H9 (cell line): ENCODE data around the gene RANBP3. TPM values are rescaled to one million over a fixed set of nuclear protein-coding genes. Genes with fewer than 3 reads are reported as not detected.

ENCODE experiments used
- DNase-seq: peaks from one replicate; pipeline ENCODE4 v3.0.0-alpha.2; 2017
- H2AFZ ChIP-seq: one replicate; pipeline ENCODE4 v1.6.1; 2013; ENCODE audit warnings: mild to moderate bottlenecking, low read length, control low read depth, moderate library complexity
- H2AK5ac ChIP-seq: 2 replicates; pipeline ENCODE4 v1.6.1; 2013; ENCODE audit warnings: low read length, control low read depth, mixed read lengths; ENCODE audit not compliant: insufficient read length
- H2BK120ac ChIP-seq: one replicate; pipeline ENCODE4 v1.6.1; 2013; ENCODE audit warnings: low read depth, mild to moderate bottlenecking, low read length, control low read depth, inconsistent platforms; ENCODE audit not compliant: poor library complexity, severe bottlenecking
- H2BK12ac ChIP-seq: 2 replicates; pipeline ENCODE4 v1.6.1; 2013; ENCODE audit warnings: low read length, control low read depth, mixed read lengths, low read depth; ENCODE audit not compliant: insufficient read length
- H2BK15ac ChIP-seq: 2 replicates; pipeline ENCODE4 v1.6.1; 2013; ENCODE audit warnings: low read depth, low read length, control low read depth
- H2BK20ac ChIP-seq: one replicate; pipeline ENCODE4 v1.6.1; 2013; ENCODE audit warnings: low read depth, mild to moderate bottlenecking, low read length, control low read depth, inconsistent platforms; ENCODE audit not compliant: poor library complexity, severe bottlenecking
- H2BK5ac ChIP-seq: 2 replicates; pipeline ENCODE4 v1.6.1; 2013; ENCODE audit warnings: low read length, control low read depth, mixed read lengths; ENCODE audit not compliant: insufficient read length
- H3K14ac ChIP-seq: 2 replicates; pipeline ENCODE4 v1.6.1; 2013; ENCODE audit warnings: low read length, control low read depth; ENCODE audit not compliant: insufficient read depth
- H3K18ac ChIP-seq: 2 replicates; pipeline ENCODE4 v1.6.1; 2013; ENCODE audit warnings: low read depth, mild to moderate bottlenecking, mixed read lengths, low read length, control low read depth; ENCODE audit not compliant: insufficient read length
- H3K23ac ChIP-seq: 2 replicates; pipeline ENCODE4 v1.6.1; 2013; ENCODE audit warnings: low read length, control low read depth, mixed read lengths, low read depth; ENCODE audit not compliant: insufficient read length
- H3K23me2 ChIP-seq: 2 replicates; pipeline ENCODE4 v1.6.1; 2013; ENCODE audit warnings: low read depth, mild to moderate bottlenecking, mixed read lengths, low read length, control low read depth; ENCODE audit not compliant: insufficient read length, poor library complexity, severe bottlenecking
- H3K27ac ChIP-seq: 2 replicates; pipeline ENCODE4 v1.5.1; 2013; ENCODE audit warnings: low read length, control low read depth, mixed read lengths, low read depth; ENCODE audit not compliant: insufficient read length
- H3K27me3 ChIP-seq: 2 replicates; pipeline ENCODE4 v1.6.1; 2013; ENCODE audit warnings: low read length, control low read depth, inconsistent platforms; ENCODE audit not compliant: insufficient read depth
- H3K4ac ChIP-seq: 2 replicates; pipeline ENCODE4 v1.6.1; 2013; ENCODE audit warnings: low read depth, mild to moderate bottlenecking, control low read depth, inconsistent platforms, low read length, moderate library complexity
- H3K4me1 ChIP-seq: 2 replicates; pipeline ENCODE4 v1.6.1; 2013; ENCODE audit warnings: low read length, control low read depth, inconsistent platforms; ENCODE audit not compliant: insufficient read depth
- H3K4me2 ChIP-seq: 2 replicates; pipeline ENCODE4 v1.6.1; 2013; ENCODE audit warnings: low read length, control low read depth, mixed read lengths; ENCODE audit not compliant: insufficient read length, insufficient read depth
- H3K56ac ChIP-seq: 2 replicates; pipeline ENCODE4 v1.6.1; 2013; ENCODE audit warnings: low read depth, mild to moderate bottlenecking, mixed read lengths, low read length, control low read depth; ENCODE audit not compliant: insufficient read length
- H3K79me1 ChIP-seq: 2 replicates; pipeline ENCODE4 v1.6.1; 2013; ENCODE audit warnings: low read depth, mild to moderate bottlenecking, moderate library complexity, low read length, control low read depth, inconsistent platforms; ENCODE audit not compliant: insufficient read depth, poor library complexity, severe bottlenecking
- H3K79me2 ChIP-seq: 2 replicates; pipeline ENCODE4 v1.6.1; 2013; ENCODE audit warnings: low read length, control low read depth, inconsistent platforms; ENCODE audit not compliant: insufficient read depth
- H3K9ac ChIP-seq: 2 replicates; pipeline ENCODE4 v1.6.1; 2013; ENCODE audit warnings: low read length, control low read depth, mixed read lengths; ENCODE audit not compliant: insufficient read length; ENCODE audit errors: extremely low read depth
- H3K9me3 ChIP-seq: one replicate; pipeline ENCODE4 v1.6.1; 2013; ENCODE audit warnings: low read depth, low read length, inconsistent platforms; ENCODE audit not compliant: control insufficient read depth
- H3T11ph ChIP-seq: one replicate; pipeline ENCODE4 v1.6.1; 2013; ENCODE audit warnings: mild to moderate bottlenecking, low read length, control low read depth, inconsistent platforms
- H4K20me1 ChIP-seq: one replicate; pipeline ENCODE4 v1.6.1; 2013; ENCODE audit not compliant: control insufficient read depth, insufficient read length, insufficient read depth
- H4K5ac ChIP-seq: 2 replicates; pipeline ENCODE4 v1.6.1; 2013; ENCODE audit warnings: low read depth, mild to moderate bottlenecking, mixed read lengths, low read length, control low read depth; ENCODE audit not compliant: insufficient read length
- H4K8ac ChIP-seq: replicated peaks from 2 replicates; pipeline ENCODE4 v1.6.1; 2013; ENCODE audit warnings: low read length, control low read depth, mixed read lengths, low read depth; ENCODE audit not compliant: insufficient read length
- H4K91ac ChIP-seq: 2 replicates; pipeline ENCODE4 v1.6.1; 2013; ENCODE audit warnings: low read depth, mild to moderate bottlenecking, moderate library complexity, mixed read lengths, low read length, control low read depth; ENCODE audit not compliant: insufficient read length
- H3K27ac Mint-ChIP-seq, 3 experiments: 2 replicates in 2 of 3; 3 replicates in 1 of 3; pipeline ENCODE4 v1.8.0; 2020 to 2021; ENCODE audit warnings: mixed read lengths in 3 of 3, mild to moderate bottlenecking in 1 of 3, moderate library complexity in 1 of 3
- H3K27me3 Mint-ChIP-seq: 2 replicates; pipeline ENCODE4 v1.8.0; 2021; ENCODE audit warnings: low read depth, mild to moderate bottlenecking, moderate library complexity, mixed read lengths
- H3K36me3 Mint-ChIP-seq, 3 experiments: 2 replicates in 2 of 3; 3 replicates in 1 of 3; pipeline ENCODE4 v1.8.0; 2020 to 2021; ENCODE audit warnings: low read depth in 3 of 3, mixed read lengths in 3 of 3; ENCODE audit not compliant: insufficient read depth in 1 of 3
- H3K4me1 Mint-ChIP-seq, 2 experiments: 2 replicates each; pipeline ENCODE4 v1.8.0; 2020; ENCODE audit warnings: mixed read lengths in 2 of 2
- H3K4me3 Mint-ChIP-seq, 2 experiments: 2 replicates in 1 of 2; 3 replicates in 1 of 2; pipeline ENCODE4 v1.8.0; 2020 to 2021; ENCODE audit warnings: mild to moderate bottlenecking in 2 of 2, mixed read lengths in 2 of 2, moderate library complexity in 1 of 2
- H3K9me3 Mint-ChIP-seq, 2 experiments: 2 replicates in 1 of 2; 3 replicates in 1 of 2; pipeline ENCODE4 v1.8.0; 2020; ENCODE audit warnings: mild to moderate bottlenecking in 2 of 2, mixed read lengths in 2 of 2, moderate library complexity in 1 of 2
- WGBS: extraction: QIAGEN DNeasy Blood & Tissue Kit; methylation state at CpG from one replicate; pipeline ENCODE4 v1.1.7; 2013; ENCODE audit warnings: missing lambda C conversion rate, low lambda C conversion rate, mixed read lengths; ENCODE audit not compliant: insufficient read length; ENCODE audit errors: extremely low coverage; 5-methylcytosine and 5-hydroxymethylcytosine counted together
- total RNA-seq: library from RNA; stranded (reverse); gene quantifications from 2 replicates; pipeline ENCODE4 v1.2.1, GENCODE V29; 2021
- TF ChIP-seq, protein P1 (sequence below): fragments of 200-600 bp; sonication (generic); conservative IDR thresholded peaks from 3 replicates; pipeline ENCODE4 v1.8.0; 2021; ENCODE audit warnings: antibody characterized with exemption, mild to moderate bottlenecking

RANBP3 gene
- total RNA-seq, 1 experiment from 2014 or later = 86.5 TPM

DNA sequence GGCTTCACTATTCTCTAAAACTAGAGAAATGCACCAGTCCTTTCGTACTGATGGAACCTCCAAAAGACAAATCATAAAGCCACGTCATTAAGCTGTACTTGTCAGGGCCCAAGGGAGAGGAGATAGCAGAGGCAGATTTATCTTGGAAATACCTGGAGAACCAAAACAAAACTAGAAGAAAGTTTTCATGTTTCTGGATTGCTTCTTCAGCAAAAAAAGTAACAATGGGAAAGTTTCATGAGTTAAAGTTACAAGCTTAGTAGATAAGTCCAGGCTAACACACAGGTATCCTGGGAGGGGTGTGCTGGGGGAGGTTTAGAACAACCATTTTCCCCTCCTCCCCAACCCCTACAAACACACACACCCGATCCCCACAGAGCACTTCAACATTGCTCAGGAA, 21.6 kb downstream of the RANBP3 start:
- no peak overlapping the region for H3T11ph ChIP-seq
- TF ChIP-seq, protein P1, sequence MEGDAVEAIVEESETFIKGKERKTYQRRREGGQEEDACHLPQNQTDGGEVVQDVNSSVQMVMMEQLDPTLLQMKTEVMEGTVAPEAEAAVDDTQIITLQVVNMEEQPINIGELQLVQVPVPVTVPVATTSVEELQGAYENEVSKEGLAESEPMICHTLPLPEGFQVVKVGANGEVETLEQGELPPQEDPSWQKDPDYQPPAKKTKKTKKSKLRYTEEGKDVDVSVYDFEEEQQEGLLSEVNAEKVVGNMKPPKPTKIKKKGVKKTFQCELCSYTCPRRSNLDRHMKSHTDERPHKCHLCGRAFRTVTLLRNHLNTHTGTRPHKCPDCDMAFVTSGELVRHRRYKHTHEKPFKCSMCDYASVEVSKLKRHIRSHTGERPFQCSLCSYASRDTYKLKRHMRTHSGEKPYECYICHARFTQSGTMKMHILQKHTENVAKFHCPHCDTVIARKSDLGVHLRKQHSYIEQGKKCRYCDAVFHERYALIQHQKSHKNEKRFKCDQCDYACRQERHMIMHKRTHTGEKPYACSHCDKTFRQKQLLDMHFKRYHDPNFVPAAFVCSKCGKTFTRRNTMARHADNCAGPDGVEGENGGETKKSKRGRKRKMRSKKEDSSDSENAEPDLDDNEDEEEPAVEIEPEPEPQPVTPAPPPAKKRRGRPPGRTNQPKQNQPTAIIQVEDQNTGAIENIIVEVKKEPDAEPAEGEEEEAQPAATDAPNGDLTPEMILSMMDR = no peak
- H4K20me1 ChIP-seq = no peaks in the 10 kb centered on the region
- no peak overlapping the region for H4K91ac ChIP-seq
- Mint-ChIP-seq H3K27ac (0 out of 7 replicates have a peak overlapping the region, but pooled peaks of 1 of the 3 experiments have one; percentile 44), H3K27me3 (peaks cover under 1% of the 10 kb centered on the region; the same call in 1 of the 2 replicates), H3K4me3 (no peak overlapping the region), H3K36me3 (no peaks in the 10 kb centered on the region; a peak in 1 of 7 replicates), H3K4me1 (peaks cover 71 to 76% of the 10 kb centered on the region in 2 experiments), H3K9me3 (no peaks in the 10 kb centered on the region)
- H2BK5ac ChIP-seq = no peak overlapping the region
- no peak overlapping the region for H2BK20ac ChIP-seq
- H2BK12ac ChIP-seq = no peak overlapping the region
- H2AFZ ChIP-seq = no peak overlapping the region
- peaks cover 4% of the 10 kb centered on the region for H3K79me1 ChIP-seq
- no peak overlapping the region for H3K9ac ChIP-seq
- H3K14ac ChIP-seq = no peak overlapping the region
- no peaks in the 10 kb centered on the region for H3K23me2 ChIP-seq
- no peak overlapping the region for H3K23ac ChIP-seq
- H3K79me2 ChIP-seq = peaks cover 24% of the 10 kb centered on the region; the same call in 1 of the 2 replicates
- no peak overlapping the region for H3K4ac ChIP-seq
- no peak overlapping the region for H2BK15ac ChIP-seq
- WGBS = no CpG with 5 or more reads among the region's 3 CpGs
- no peak for DNase-seq
- no peak overlapping the region for H4K5ac ChIP-seq
- H3K9me3 ChIP-seq = no peaks in the 10 kb centered on the region
- no peak overlapping the region for H4K8ac ChIP-seq
- no peak overlapping the region for H2AK5ac ChIP-seq
- H3K4me2 ChIP-seq = no peak overlapping the region
- no peaks in the 10 kb centered on the region for H3K27me3 ChIP-seq
- H3K18ac ChIP-seq = no peak overlapping the region
- H3K56ac ChIP-seq = no peak overlapping the region
- peaks cover 30% of the 10 kb centered on the region for H3K4me1 ChIP-seq
- no peak overlapping the region for H2BK120ac ChIP-seq
- no peak overlapping the region for H3K27ac ChIP-seq
